OCI-LY3 (cell line): Measurements from ENCODE around the gene PYGB.

Experiments used
- CTCF ChIP-seq: fragments of 200-600, 300-600 bp; sonication (generic); IDR thresholded peaks from 2 replicates; pipeline ENCODE4 v1.5.1; 2014; ENCODE audit warnings: antibody characterized with exemption, low read length, low read depth
- EZH2phosphoT487 ChIP-seq: fragments of 200-600 bp; shearing (Covaris generic); IDR thresholded peaks from 2 replicates; pipeline ENCODE4 v1.6.1; 2018; ENCODE audit warnings: antibody characterized with exemption, mixed run types, low read depth

- TF ChIP-seq CTCF: no peak
- no peak for TF ChIP-seq EZH2phosphoT487
Observed at GRCh38 chr20:25304025-25304549, 56.2 kb downstream of the PYGB start.
